RWPE2 (cell line): ENCODE results near the gene R3HDM4.
A peak's percentile ranks its signal among the peaks of the same experiment; 100 is the strongest.

Experiments
- ATAC-seq: fragments of 200-7000 bp; cut with Tn5 transposase; 3 replicates; pipeline ENCODE4 v1.9.1; 2021; ENCODE audit warnings: low read depth
- DNase-seq: peaks from one replicate; pipeline ENCODE4 v3.0.0-alpha.2; 2020; ENCODE audit warnings: low spot score
- H3K27ac ChIP-seq: fragments of 450-650 bp; 2 replicates; pipeline ENCODE4 v1.5.1; 2017; ENCODE audit warnings: mild to moderate bottlenecking; ENCODE audit not compliant: poor library complexity, severe bottlenecking
- H3K27me3 ChIP-seq: fragments of 250-450 bp; sonication (Bioruptor Pico); 2 replicates; pipeline ENCODE4 v1.5.1; 2021; ENCODE audit warnings: mild to moderate bottlenecking, moderate library complexity; ENCODE audit not compliant: insufficient read depth, poor library complexity, severe bottlenecking
- H3K36me3 ChIP-seq: fragments of 250-450 bp; sonication (Bioruptor Pico); 2 replicates; pipeline ENCODE4 v1.5.1; 2020; ENCODE audit warnings: low read depth, mild to moderate bottlenecking, moderate library complexity
- H3K4me1 ChIP-seq: fragments of 250-450 bp; sonication (Bioruptor Pico); 2 replicates; pipeline ENCODE4 v1.5.1; 2021; ENCODE audit warnings: mild to moderate bottlenecking, moderate library complexity; ENCODE audit not compliant: insufficient read depth, poor library complexity, severe bottlenecking
- H3K4me3 ChIP-seq: fragments of 250-450 bp; sonication (Bioruptor Pico); 2 replicates; pipeline ENCODE4 v1.5.1; 2021; ENCODE audit warnings: mild to moderate bottlenecking, moderate library complexity; ENCODE audit not compliant: severe bottlenecking
- H3K9me3 ChIP-seq: fragments of 250-450 bp; sonication (Bioruptor Pico); 2 replicates; pipeline ENCODE4 v1.5.1; 2021; ENCODE audit warnings: mild to moderate bottlenecking, moderate library complexity; ENCODE audit not compliant: severe bottlenecking
- TF ChIP-seq, protein P1 (sequence below): fragments of 450-650 bp; IDR thresholded peaks from one replicate; pipeline ENCODE4 v1.5.1; 2017; ENCODE audit warnings: mild to moderate bottlenecking, moderate library complexity; ENCODE audit not compliant: poor library complexity, severe bottlenecking

Gene R3HDM4

DNA sequence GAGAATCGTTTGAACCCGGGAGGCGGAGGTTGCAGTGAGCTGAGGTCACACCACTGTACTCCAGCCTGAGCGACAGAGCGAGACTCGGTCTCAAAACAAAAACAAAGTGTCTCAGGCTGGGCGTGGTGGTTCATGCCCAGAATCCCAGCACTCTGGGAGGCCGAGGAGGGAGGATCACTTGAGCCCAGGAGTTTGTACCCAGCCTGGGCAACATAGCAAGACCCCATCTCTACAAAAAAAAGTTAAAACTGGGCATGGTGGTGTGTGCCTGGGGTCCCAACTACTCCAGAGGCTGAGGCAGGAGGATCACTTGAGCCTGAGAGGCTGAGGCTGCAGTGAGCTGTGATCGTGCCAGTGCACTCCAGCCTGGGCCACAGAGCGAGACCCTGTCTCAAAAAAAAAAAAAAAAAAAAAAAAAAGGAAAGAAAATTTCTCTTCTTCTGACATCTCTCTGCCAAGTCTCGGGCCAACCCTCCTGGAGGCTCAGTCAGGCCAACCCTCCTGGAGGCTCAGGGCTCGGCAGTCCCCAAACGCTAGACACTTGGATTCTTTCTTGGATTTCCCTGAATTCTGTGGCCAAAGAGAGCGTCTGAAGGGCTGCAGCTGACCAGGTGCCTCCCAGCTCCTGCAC lies 39.1 kb upstream of the R3HDM4 start:
- H3K9me3 ChIP-seq: no peaks in the 10 kb centered on the region
- no peaks in the 10 kb centered on the region for H3K27me3 ChIP-seq
- H3K4me1 ChIP-seq: peaks cover 15% of the 10 kb centered on the region
- ATAC-seq: no peak
- no peak overlapping the region for H3K4me3 ChIP-seq
- no peak for DNase-seq
- TF ChIP-seq, protein P1, sequence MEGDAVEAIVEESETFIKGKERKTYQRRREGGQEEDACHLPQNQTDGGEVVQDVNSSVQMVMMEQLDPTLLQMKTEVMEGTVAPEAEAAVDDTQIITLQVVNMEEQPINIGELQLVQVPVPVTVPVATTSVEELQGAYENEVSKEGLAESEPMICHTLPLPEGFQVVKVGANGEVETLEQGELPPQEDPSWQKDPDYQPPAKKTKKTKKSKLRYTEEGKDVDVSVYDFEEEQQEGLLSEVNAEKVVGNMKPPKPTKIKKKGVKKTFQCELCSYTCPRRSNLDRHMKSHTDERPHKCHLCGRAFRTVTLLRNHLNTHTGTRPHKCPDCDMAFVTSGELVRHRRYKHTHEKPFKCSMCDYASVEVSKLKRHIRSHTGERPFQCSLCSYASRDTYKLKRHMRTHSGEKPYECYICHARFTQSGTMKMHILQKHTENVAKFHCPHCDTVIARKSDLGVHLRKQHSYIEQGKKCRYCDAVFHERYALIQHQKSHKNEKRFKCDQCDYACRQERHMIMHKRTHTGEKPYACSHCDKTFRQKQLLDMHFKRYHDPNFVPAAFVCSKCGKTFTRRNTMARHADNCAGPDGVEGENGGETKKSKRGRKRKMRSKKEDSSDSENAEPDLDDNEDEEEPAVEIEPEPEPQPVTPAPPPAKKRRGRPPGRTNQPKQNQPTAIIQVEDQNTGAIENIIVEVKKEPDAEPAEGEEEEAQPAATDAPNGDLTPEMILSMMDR: no peak
- no peaks in the 10 kb centered on the region for H3K36me3 ChIP-seq
- no peak overlapping the region for H3K27ac ChIP-seq

DNA sequence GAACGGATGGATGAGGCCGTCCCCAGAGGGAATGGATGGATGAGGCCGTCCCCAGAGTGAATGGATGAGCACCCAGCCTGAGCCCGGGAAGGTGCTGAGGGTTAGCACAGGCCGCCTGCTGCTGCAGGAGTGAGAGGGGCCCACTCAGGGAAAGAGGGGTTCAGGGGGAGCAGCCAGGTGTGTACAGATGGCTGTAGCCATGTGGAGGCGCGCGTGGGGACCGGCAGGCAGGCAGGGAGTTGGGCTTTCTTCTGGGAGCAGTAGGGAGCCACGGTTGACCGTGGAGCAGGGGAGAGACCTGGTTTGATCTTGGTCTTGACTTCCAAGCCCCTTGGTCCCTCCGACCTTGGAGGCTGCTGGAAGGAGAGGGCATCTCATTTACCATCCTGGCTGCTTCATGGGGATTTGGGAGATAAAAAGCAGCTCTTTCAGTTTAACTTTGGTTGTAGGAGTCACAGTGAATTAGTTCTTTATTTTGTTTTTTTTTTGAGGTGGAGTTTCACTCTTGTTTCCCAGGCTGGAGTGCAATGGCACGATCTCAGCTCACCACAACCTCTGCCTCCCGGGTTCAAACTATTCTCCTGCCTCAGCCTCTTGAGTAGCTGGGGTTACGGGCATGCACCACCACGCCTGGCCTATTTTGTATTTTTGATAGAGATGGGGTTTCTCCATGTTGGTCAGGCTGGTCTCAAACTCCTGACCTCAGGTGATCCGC lies 37.5 kb upstream of the R3HDM4 start:
- H3K4me1 ChIP-seq: peaks cover 9% of the 10 kb centered on the region
- H3K27me3 ChIP-seq: no peaks in the 10 kb centered on the region
- H3K9me3 ChIP-seq: no peaks in the 10 kb centered on the region
- no peak overlapping the region for H3K27ac ChIP-seq
- DNase-seq (no peak), ATAC-seq (no peak)
- TF ChIP-seq, protein P1: no peak
- no peaks in the 10 kb centered on the region for H3K36me3 ChIP-seq
- no peak overlapping the region for H3K4me3 ChIP-seq

DNA sequence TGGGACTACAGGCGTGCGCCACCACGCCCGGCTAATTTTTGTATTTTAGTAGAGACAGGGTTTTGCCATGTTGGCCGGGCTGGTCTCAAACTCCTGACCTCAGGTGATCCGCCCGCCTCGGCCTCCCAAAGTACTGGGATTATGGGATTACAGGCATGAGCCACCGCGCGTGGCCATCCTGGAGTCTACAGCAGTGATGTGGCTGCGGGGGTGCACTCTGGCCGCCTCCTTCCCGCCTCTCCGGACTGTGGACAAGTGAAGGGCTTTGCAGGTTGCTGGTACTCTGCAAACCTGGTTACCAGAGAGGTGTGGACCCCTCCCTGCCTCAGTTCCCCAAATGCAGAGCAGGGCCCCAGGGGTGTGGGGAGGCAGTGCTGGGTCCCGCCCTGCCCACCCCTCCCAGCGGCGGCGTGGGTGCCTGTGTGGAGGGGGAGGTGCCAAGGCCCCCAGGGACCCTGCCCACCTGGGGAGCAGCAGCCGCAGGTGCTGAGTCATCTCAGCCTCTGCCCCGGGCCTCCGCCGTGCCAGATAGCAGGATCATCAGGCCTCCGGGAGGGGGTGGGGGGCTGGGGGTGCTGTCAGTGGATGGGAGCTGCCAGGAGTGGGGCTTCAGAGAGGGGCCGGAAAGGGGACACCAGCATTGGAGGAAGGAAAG lies 36.0 kb upstream of the R3HDM4 start:
- no peaks in the 10 kb centered on the region for H3K36me3 ChIP-seq
- H3K27ac ChIP-seq: no peak overlapping the region
- no peak for DNase-seq
- H3K27me3 ChIP-seq: no peaks in the 10 kb centered on the region
- TF ChIP-seq, protein P1: no peak
- ATAC-seq: no peak
- H3K4me1 ChIP-seq: peaks cover 9% of the 10 kb centered on the region
- no peak overlapping the region for H3K4me3 ChIP-seq
- no peaks in the 10 kb centered on the region for H3K9me3 ChIP-seq

DNA sequence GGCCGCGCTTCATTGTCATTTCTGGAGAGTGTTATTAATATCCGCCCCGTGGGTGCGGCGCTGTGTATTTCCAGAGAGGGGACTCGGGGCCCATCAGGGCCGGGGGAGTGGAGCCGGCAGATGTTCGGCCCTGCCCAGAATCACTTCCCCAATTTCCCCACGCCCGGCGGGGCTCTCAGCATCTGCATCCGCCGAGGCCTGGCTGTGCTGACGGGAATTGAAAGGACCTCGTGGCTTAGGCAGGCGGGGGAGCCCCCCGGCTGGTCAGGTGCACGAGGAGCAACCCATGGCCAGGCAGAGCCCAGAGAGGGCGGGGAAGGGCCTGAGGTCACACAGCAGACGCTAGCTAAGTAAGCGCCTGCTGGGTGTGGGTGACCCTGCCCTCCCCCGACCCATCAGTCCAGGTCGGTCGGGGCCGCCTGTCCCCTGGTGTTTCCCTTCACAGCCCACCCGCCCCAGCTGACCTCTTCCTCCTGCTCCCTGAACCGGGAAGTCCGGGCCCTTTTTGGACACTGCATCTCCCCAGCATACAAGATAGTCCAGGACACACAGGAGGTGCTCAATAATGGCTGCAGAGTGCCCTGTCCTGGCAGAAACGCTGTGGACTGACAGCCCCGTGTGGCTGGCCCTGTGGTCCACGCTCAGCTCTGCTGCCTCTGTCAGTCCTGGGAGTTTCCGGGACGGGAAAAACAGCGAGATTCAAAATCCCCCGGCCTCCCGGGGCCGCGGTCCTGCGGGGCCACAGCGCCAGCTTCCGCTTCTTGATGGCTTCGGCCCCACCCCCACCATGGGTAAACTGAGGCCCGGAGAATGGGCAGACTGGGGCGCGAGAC lies 34.9 kb upstream of the R3HDM4 start:
- TF ChIP-seq, protein P1: no peak
- DNase-seq (peak; percentile 45), ATAC-seq (no peak)
- Histone ChIP-seq H3K27ac (no peak overlapping the region), H3K4me3 (no peak overlapping the region), H3K36me3 (no peaks in the 10 kb centered on the region), H3K9me3 (no peaks in the 10 kb centered on the region), H3K27me3 (no peaks in the 10 kb centered on the region), H3K4me1 (peaks cover 5% of the 10 kb centered on the region)
